CD14-positive monocyte (primary cell): Measurements from ENCODE around the gene HNRNPUL1. TPM values are rescaled to one million over a fixed set of nuclear protein-coding genes. Genes with fewer than 3 reads are reported as not detected.

Source experiments
- DNase-seq, 3 donors: peaks; one replicate each; pipeline ENCODE4 v3.0.0-alpha.2; 2011 to 2022
- H2AFZ ChIP-seq: 2 replicates; pipeline ENCODE4 v1.6.0; 2012; ENCODE audit warnings: mild to moderate bottlenecking, low read depth, low read length, inconsistent platforms; ENCODE audit not compliant: insufficient read depth, poor library complexity, severe bottlenecking
- H3K27ac ChIP-seq, 2 donors: 1 replicate in 1 of 2; 2 replicates in 1 of 2; pipeline ENCODE4 v1.5.1; 2012 to 2013; ENCODE audit warnings: low read length in 2 of 2, control low read depth in 1 of 2, inconsistent platforms in 1 of 2, low read depth in 1 of 2, mild to moderate bottlenecking in 1 of 2
- H3K27me3 ChIP-seq, 2 donors: one replicate each; pipeline versions ENCODE4 v1.6.0 to v1.6.1; 2011 to 2013; ENCODE audit warnings: low read length in 2 of 2; ENCODE audit not compliant: control insufficient read depth in 2 of 2, insufficient read depth in 2 of 2
- H3K36me3 ChIP-seq, 2 donors: replicated peaks in 1 of 2; 1 replicate in 1 of 2; 2 replicates in 1 of 2; pipeline versions ENCODE4 v1.5.1 to v1.6.1; 2012 to 2013; ENCODE audit warnings: low read length in 2 of 2, control low read depth in 1 of 2, inconsistent platforms in 1 of 2, mild to moderate bottlenecking in 1 of 2; ENCODE audit not compliant: insufficient read depth in 2 of 2, control insufficient read depth in 1 of 2
- H3K4me1 ChIP-seq, 2 donors: 1 replicate in 1 of 2; 2 replicates in 1 of 2; pipeline versions ENCODE4 v1.5.1 to v1.6.1; 2012 to 2013; ENCODE audit warnings: low read length in 2 of 2, control low read depth in 1 of 2, inconsistent platforms in 1 of 2, mild to moderate bottlenecking in 1 of 2, moderate library complexity in 1 of 2; ENCODE audit not compliant: insufficient read depth in 2 of 2, control insufficient read depth in 1 of 2
- H3K4me2 ChIP-seq: replicated peaks from 2 replicates; pipeline ENCODE3; 2012; ENCODE audit warnings: low read length, moderate library complexity, mild to moderate bottlenecking; ENCODE audit not compliant: poor library complexity, severe bottlenecking; ENCODE audit errors: extremely low read depth
- H3K4me3 ChIP-seq, 3 experiments: fragments of 200-600 bp in 1 of 3; sonication (generic) in 1 of 3; replicated peaks in 1 of 3; 1 replicate in 2 of 3; 2 replicates in 1 of 3; pipeline ENCODE4 v1.5.1; 2011 to 2013; ENCODE audit warnings: low read length in 3 of 3, mild to moderate bottlenecking in 3 of 3, control low read depth in 2 of 3, low read depth in 2 of 3, inconsistent platforms in 1 of 3, moderate library complexity in 1 of 3
- H3K79me2 ChIP-seq: 2 replicates; pipeline ENCODE4 v1.6.0; 2012; ENCODE audit warnings: mild to moderate bottlenecking, control low read depth, inconsistent platforms, low read length, moderate library complexity; ENCODE audit not compliant: insufficient read depth
- H3K9ac ChIP-seq: 2 replicates; pipeline ENCODE4 v1.6.0; 2017; ENCODE audit warnings: low read length, mild to moderate bottlenecking; ENCODE audit not compliant: insufficient read depth, poor library complexity, severe bottlenecking
- H3K9me3 ChIP-seq, 2 donors: replicated peaks in 1 of 2; 1 replicate in 1 of 2; 2 replicates in 1 of 2; pipeline versions ENCODE4 v1.5.1 to v1.6.1; 2012 to 2013; ENCODE audit warnings: low read length in 2 of 2, control low read depth in 1 of 2; ENCODE audit not compliant: control insufficient read depth in 1 of 2, insufficient read depth in 1 of 2
- H4K20me1 ChIP-seq: 2 replicates; pipeline ENCODE4 v1.6.0; 2012; ENCODE audit warnings: mild to moderate bottlenecking, low read length, control low read depth, moderate library complexity; ENCODE audit not compliant: insufficient read depth
- H3K27ac Mint-ChIP-seq, 7 donors: one replicate each; pipeline ENCODE4 v1.8.0; 2020; ENCODE audit warnings: mild to moderate bottlenecking in 7 of 7, mixed read lengths in 7 of 7, moderate library complexity in 6 of 7, inconsistent platforms in 2 of 7
- H3K27me3 Mint-ChIP-seq, 3 donors: one replicate each; pipeline ENCODE4 v1.8.0; 2021 to 2022; ENCODE audit warnings: low read depth in 3 of 3, mild to moderate bottlenecking in 3 of 3, mixed read lengths in 3 of 3, moderate library complexity in 3 of 3, inconsistent platforms in 1 of 3
- H3K36me3 Mint-ChIP-seq, 2 donors: one replicate each; pipeline ENCODE4 v1.8.0; 2020; ENCODE audit warnings: mixed read lengths in 2 of 2, inconsistent platforms in 1 of 2, mild to moderate bottlenecking in 1 of 2
- H3K4me1 Mint-ChIP-seq: one replicate; pipeline ENCODE4 v1.8.0; 2020; ENCODE audit warnings: mild to moderate bottlenecking, mixed read lengths
- H3K4me3 Mint-ChIP-seq, 2 donors: one replicate each; pipeline ENCODE4 v1.8.0; 2020; ENCODE audit warnings: mild to moderate bottlenecking in 2 of 2, mixed read lengths in 2 of 2, moderate library complexity in 1 of 2
- H3K9me3 Mint-ChIP-seq, 7 donors: one replicate each; pipeline ENCODE4 v1.8.0; 2020 to 2022; ENCODE audit warnings: mixed read lengths in 7 of 7, mild to moderate bottlenecking in 6 of 7, moderate library complexity in 6 of 7, inconsistent platforms in 2 of 7
- WGBS: methylation state at CpG from one replicate; pipeline ENCODE4 v1.1.5; 2013; ENCODE audit warnings: missing lambda C conversion rate; ENCODE audit not compliant: insufficient coverage; 5-methylcytosine and 5-hydroxymethylcytosine counted together
- intact Hi-C, 2 donors: fragments of 100-400 bp; cut with micrococcal nuclease; formaldehyde crosslinking; loops; one replicate each; pipeline versions ENCODE4 v1.15.0 to v1.15.1; 2023
- polyA plus RNA-seq, 3 donors: library from polyadenylated mRNA; depleted of rRNA in 1 of 3; unstranded in 2 of 3; stranded (reverse) in 1 of 3; fragments of 300-500 nt in 2 of 3; fragments of >200 nt in 1 of 3; fragmentation: Illumina TruSeq in 2 of 3; gene quantifications; 1 replicate in 2 of 3; 2 replicates in 1 of 3; pipeline ENCODE4 v1.2.3, GENCODE V29; 2012 to 2021
- TF ChIP-seq, protein P1 (sequence below): fragments of 200-600 bp; IDR thresholded peaks from one replicate; pipeline ENCODE4 v1.8.0; 2022; ENCODE audit warnings: antibody characterized with exemption, mild to moderate bottlenecking

HNRNPUL1 gene
- polyA plus RNA-seq, 3 donors: 22.6 to 55.3 (median 30.3) TPM

GRCh38 chr19:41225238-41226052 is 38.7 kb upstream of the HNRNPUL1 start:
- intact Hi-C loops: loop anchor here in 1 of 2 donors (5.0 kb wide), 1 partner anchor 37 kb away; the partner anchor contains the start of gene HNRNPUL1

More at GRCh38 chr19:41225238-41226052, 38.7 kb upstream of the HNRNPUL1 start:
- peak overlapping the region in 1 of 3 experiments; percentile 75 for H3K4me3 ChIP-seq
- 54% methylated on average over 18 of the region's 29 CpGs for WGBS
- Mint-ChIP-seq H3K4me1 (peaks cover 31% of the 10 kb centered on the region), H3K27me3 (peaks cover 38 to 64% (median 43%) of the 10 kb centered on the region in 3 donors), H3K27ac (peak overlapping the region in 4 of 7 donors; percentile 41 to 72 (median 58)), H3K9me3 (peaks cover 0 to 8% (median 2%) of the 10 kb centered on the region in 7 donors), H3K36me3 (peaks cover 0 to 7% of the 10 kb centered on the region in 2 donors), H3K4me3 (peak overlapping the region; percentile 68 to 85)
- peaks cover 18 to 21% of the 10 kb centered on the region in 2 donors for H3K4me1 ChIP-seq
- H4K20me1 ChIP-seq: no peaks in the 10 kb centered on the region
- no peaks in the 10 kb centered on the region for H3K9me3 ChIP-seq
- no peaks in the 10 kb centered on the region for H3K79me2 ChIP-seq
- H2AFZ ChIP-seq: peak overlapping the region; percentile 79
- peaks cover 3 to 29% of the 10 kb centered on the region in 2 donors for H3K27me3 ChIP-seq
- TF ChIP-seq, protein P1, sequence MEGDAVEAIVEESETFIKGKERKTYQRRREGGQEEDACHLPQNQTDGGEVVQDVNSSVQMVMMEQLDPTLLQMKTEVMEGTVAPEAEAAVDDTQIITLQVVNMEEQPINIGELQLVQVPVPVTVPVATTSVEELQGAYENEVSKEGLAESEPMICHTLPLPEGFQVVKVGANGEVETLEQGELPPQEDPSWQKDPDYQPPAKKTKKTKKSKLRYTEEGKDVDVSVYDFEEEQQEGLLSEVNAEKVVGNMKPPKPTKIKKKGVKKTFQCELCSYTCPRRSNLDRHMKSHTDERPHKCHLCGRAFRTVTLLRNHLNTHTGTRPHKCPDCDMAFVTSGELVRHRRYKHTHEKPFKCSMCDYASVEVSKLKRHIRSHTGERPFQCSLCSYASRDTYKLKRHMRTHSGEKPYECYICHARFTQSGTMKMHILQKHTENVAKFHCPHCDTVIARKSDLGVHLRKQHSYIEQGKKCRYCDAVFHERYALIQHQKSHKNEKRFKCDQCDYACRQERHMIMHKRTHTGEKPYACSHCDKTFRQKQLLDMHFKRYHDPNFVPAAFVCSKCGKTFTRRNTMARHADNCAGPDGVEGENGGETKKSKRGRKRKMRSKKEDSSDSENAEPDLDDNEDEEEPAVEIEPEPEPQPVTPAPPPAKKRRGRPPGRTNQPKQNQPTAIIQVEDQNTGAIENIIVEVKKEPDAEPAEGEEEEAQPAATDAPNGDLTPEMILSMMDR: no peak
- peak overlapping the region; percentile 49 for H3K9ac ChIP-seq
- no peaks in the 10 kb centered on the region for H3K36me3 ChIP-seq
- H3K4me2 ChIP-seq: peak overlapping the region; percentile 82
- DNase-seq: peak; percentile 75 to 90 (median 76)
- H3K27ac ChIP-seq: no peak overlapping the region
